Sigmoid colon (tissue), 4 donors: ENCODE results near the gene UNCX.

Experiments used
- EP300 ChIP-seq, 4 donors: sonication (generic); formaldehyde crosslinking; IDR thresholded peaks; one replicate each; pipeline ENCODE4 v1.6.1; 2017; ENCODE audit warnings: antibody characterized with exemption in 4 of 4
- POLR2A ChIP-seq, 2 donors: fragments of 450-650 bp; IDR thresholded peaks; one replicate each; pipeline ENCODE4 v1.6.1; 2016; ENCODE audit warnings: antibody characterized with exemption in 2 of 2, mild to moderate bottlenecking in 2 of 2, moderate library complexity in 2 of 2
- POLR2AphosphoS5 ChIP-seq, 4 donors: sonication (generic); formaldehyde crosslinking; IDR thresholded peaks; one replicate each; pipeline ENCODE4 v1.6.1; 2017; ENCODE audit warnings: antibody characterized with exemption in 4 of 4
- TF ChIP-seq, protein P1 (sequence below), 4 experiments: fragments of 450-650 bp in 3 of 4; fragments of 200-600 bp in 1 of 4; IDR thresholded peaks; one replicate each; pipeline ENCODE4 v1.5.1; 2016 to 2019; ENCODE audit warnings: antibody characterized with exemption in 4 of 4, mild to moderate bottlenecking in 3 of 4, moderate library complexity in 2 of 4

DNA sequence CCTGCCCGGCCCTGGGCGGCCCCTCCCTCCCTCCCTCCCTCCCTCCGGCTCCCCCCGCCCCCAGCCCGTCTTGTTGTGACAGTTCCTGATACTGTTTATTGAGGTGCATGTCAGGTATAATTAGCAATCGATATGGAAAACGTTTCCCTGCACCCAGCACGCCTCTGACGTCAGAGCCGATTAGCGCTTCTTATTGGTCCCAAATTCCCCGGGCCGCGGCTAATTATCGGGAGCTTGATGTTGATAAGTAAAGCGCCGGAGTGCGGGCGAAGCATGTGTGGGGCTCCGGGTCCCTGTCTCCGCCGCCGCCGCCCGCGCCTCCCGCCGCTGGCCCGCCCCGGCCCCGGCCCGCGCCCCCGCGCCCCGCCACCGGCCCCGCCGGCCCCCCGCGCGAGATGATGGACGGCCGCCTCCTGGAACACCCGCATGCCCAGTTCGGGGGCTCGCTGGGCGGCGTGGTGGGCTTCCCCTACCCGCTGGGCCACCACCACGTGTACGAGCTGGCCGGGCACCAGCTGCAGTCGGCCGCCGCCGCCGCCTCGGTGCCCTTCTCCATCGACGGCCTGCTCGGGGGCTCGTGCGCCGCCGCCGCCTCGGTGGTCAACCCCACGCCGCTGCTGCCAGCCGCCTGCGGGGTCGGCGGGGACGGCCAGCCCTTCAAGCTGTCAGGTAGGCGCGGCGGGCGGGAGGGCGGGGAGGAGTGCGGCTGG is at the start of gene UNCX:
- TF ChIP-seq, protein P1, sequence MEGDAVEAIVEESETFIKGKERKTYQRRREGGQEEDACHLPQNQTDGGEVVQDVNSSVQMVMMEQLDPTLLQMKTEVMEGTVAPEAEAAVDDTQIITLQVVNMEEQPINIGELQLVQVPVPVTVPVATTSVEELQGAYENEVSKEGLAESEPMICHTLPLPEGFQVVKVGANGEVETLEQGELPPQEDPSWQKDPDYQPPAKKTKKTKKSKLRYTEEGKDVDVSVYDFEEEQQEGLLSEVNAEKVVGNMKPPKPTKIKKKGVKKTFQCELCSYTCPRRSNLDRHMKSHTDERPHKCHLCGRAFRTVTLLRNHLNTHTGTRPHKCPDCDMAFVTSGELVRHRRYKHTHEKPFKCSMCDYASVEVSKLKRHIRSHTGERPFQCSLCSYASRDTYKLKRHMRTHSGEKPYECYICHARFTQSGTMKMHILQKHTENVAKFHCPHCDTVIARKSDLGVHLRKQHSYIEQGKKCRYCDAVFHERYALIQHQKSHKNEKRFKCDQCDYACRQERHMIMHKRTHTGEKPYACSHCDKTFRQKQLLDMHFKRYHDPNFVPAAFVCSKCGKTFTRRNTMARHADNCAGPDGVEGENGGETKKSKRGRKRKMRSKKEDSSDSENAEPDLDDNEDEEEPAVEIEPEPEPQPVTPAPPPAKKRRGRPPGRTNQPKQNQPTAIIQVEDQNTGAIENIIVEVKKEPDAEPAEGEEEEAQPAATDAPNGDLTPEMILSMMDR (IDR thresholded peaks at IDR 0.05): no peak
- TF ChIP-seq POLR2AphosphoS5 (IDR thresholded peaks at IDR 0.05) (no peak), POLR2A (IDR thresholded peaks at IDR 0.05) (no peak), EP300 (IDR thresholded peaks at IDR 0.05) (no peak)
